Esophagus muscularis mucosa (tissue), 4 donors: ENCODE data around the gene UVRAG.

Experiments
- CTCF ChIP-seq, 3 experiments: fragments of 200-600 bp in 2 of 3; fragments of 450-650 bp in 1 of 3; sonication (generic) in 2 of 3; IDR thresholded peaks; one replicate each; pipeline ENCODE4 v1.5.1; 2017 to 2019; ENCODE audit warnings: antibody characterized with exemption in 3 of 3, mild to moderate bottlenecking in 2 of 3, moderate library complexity in 1 of 3
- EP300 ChIP-seq: sonication (generic); formaldehyde crosslinking; IDR thresholded peaks from one replicate; pipeline ENCODE4 v1.6.1; 2017; ENCODE audit warnings: antibody characterized with exemption
- POLR2A ChIP-seq: fragments of 450-650 bp; IDR thresholded peaks from one replicate; pipeline ENCODE4 v1.6.1; 2017; ENCODE audit warnings: antibody characterized with exemption, moderate library complexity, mild to moderate bottlenecking, low read depth
- POLR2AphosphoS5 ChIP-seq, 2 donors: sonication (generic); formaldehyde crosslinking; IDR thresholded peaks; one replicate each; pipeline ENCODE4 v1.6.1; 2017; ENCODE audit warnings: antibody characterized with exemption in 2 of 2

GRCh38 chr11:75768112-75768908, 46.7 kb upstream of the UVRAG start, which contains the start of gene DGAT2:
- TF ChIP-seq POLR2A, result no peak
- TF ChIP-seq CTCF (IDR thresholded peaks at IDR 0.05), result peak; percentile 15 to 31 (median 26)
- no peak for TF ChIP-seq EP300
- TF ChIP-seq POLR2AphosphoS5 (IDR thresholded peaks at IDR 0.05), result peak in 1 of 2 donors; percentile 53
